ENCODE measurements around the gene RRP36. TPM values are rescaled to one million over a fixed set of nuclear protein-coding genes. Genes with fewer than 3 reads are reported as not detected.
A peak's percentile ranks its signal among the peaks of the same experiment; 100 is the strongest.

Gene RRP36
- total and polyA plus RNA-seq, 2 experiments from 2014 or later = 72.5 to 83.2 TPM

- H3K79me2 ChIP-seq = peaks cover 33% of the 10 kb centered on the region
- H3K4me2 ChIP-seq = no peak overlapping the region
- H3K36me3 ChIP-seq (replicated peaks; ENCODE audit: insufficient read depth, low read depth) = no peaks in the 10 kb centered on the region
- no peak overlapping the region for H2AFZ ChIP-seq
- no peak overlapping the region for H3K4me3 ChIP-seq
- no peaks in the 10 kb centered on the region for H4K20me1 ChIP-seq (ENCODE audit: insufficient read depth, poor library complexity, severe bottlenecking)
- H3K9me2 ChIP-seq (replicated peaks; ENCODE audit: insufficient read depth) = no peaks in the 10 kb centered on the region
- no peak overlapping the region for H3K27ac ChIP-seq
- TF ChIP-seq, protein P1, sequence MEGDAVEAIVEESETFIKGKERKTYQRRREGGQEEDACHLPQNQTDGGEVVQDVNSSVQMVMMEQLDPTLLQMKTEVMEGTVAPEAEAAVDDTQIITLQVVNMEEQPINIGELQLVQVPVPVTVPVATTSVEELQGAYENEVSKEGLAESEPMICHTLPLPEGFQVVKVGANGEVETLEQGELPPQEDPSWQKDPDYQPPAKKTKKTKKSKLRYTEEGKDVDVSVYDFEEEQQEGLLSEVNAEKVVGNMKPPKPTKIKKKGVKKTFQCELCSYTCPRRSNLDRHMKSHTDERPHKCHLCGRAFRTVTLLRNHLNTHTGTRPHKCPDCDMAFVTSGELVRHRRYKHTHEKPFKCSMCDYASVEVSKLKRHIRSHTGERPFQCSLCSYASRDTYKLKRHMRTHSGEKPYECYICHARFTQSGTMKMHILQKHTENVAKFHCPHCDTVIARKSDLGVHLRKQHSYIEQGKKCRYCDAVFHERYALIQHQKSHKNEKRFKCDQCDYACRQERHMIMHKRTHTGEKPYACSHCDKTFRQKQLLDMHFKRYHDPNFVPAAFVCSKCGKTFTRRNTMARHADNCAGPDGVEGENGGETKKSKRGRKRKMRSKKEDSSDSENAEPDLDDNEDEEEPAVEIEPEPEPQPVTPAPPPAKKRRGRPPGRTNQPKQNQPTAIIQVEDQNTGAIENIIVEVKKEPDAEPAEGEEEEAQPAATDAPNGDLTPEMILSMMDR (IDR thresholded peaks at IDR 0.05; ENCODE audit: poor library complexity) = no peak
- no peak for TF ChIP-seq EZH2 (IDR thresholded peaks at IDR 0.05; ENCODE audit: borderline replicate concordance)
- TF ChIP-seq EZH2phosphoT487 (IDR thresholded peaks at IDR 0.05; ENCODE audit: low read depth, severe bottlenecking, unreplicated experiment) = no peak
- no peak for DNase-seq (ENCODE audit: low spot score)
- H3K27me3 ChIP-seq = no peaks in the 10 kb centered on the region
- H3K4me1 ChIP-seq (ENCODE audit: insufficient read depth) = peaks cover 11% of the 10 kb centered on the region
- WGBS (ENCODE audit: low lambda C conversion rate, missing lambda C conversion rate) = 91% methylated on average over 5 of the region's 5 CpGs
- no peaks in the 10 kb centered on the region for H3K9me3 ChIP-seq (ENCODE audit: low read depth)
These were observed 46.4 kb upstream of the RRP36 start for GRCh38 chr6:42974919-42975505.

- Histone ChIP-seq H3K27ac (peak overlapping the region; percentile 97), H3K79me2 (peaks cover 33% of the 10 kb centered on the region), H3K27me3 (no peaks in the 10 kb centered on the region), H2AFZ (peak overlapping the region; percentile 91), H4K20me1 (ENCODE audit: insufficient read depth, poor library complexity, severe bottlenecking) (no peaks in the 10 kb centered on the region), H3K4me1 (ENCODE audit: insufficient read depth) (peaks cover 12% of the 10 kb centered on the region), H3K9me3 (ENCODE audit: low read depth) (no peaks in the 10 kb centered on the region), H3K36me3 (replicated peaks; ENCODE audit: insufficient read depth, low read depth) (no peaks in the 10 kb centered on the region), H3K4me2 (peak overlapping the region; percentile 85), H3K4me3 (peak overlapping the region; percentile 95), H3K9me2 (replicated peaks; ENCODE audit: insufficient read depth) (no peaks in the 10 kb centered on the region)
- peak; percentile 62 for DNase-seq (ENCODE audit: low spot score)
- TF ChIP-seq EZH2phosphoT487 (IDR thresholded peaks at IDR 0.05; ENCODE audit: low read depth, severe bottlenecking, unreplicated experiment) = no peak
- TF ChIP-seq, protein P1 (IDR thresholded peaks at IDR 0.05; ENCODE audit: poor library complexity) = no peak
- TF ChIP-seq EZH2 (IDR thresholded peaks at IDR 0.05; ENCODE audit: borderline replicate concordance) = no peak
- WGBS (ENCODE audit: low lambda C conversion rate, missing lambda C conversion rate) = 1% methylated on average over 24 of the region's 28 CpGs
These were observed 43.0 kb upstream of the RRP36 start for GRCh38 chr6:42978487-42978838.

DNA sequence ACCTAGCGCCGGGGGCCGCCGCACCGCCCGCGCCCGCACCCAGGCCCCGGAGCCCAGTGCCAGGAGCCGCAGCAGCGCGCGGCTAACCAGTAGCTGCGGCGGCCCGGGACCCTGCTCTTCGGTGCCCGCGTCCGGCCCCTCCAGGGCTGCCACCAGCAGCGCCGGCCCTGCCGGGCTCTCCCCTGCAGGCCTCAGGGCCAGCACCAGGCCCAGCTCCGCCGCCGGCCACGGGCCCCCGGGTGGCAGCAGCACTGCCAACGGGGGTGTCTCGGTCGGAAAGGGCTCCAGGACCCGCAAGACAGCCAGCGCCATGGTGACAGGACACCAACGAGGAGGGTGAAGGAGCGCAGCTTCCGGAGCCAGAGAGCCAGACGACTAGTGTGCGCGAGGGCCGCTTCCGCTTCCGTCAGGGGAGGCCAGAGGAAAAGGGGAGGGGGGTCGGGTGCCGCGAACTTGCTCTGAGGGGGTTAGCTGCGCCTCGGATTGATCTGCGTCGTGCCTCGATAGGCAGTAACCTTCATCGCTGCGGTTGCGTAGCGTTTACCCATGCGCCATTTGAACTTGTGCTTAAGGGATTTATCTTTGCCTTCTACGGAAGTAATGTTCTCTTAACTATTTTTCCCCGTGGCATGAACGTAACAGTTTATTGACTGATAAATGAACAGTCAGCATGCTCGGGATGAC, 42.4 kb upstream of the RRP36 start, which contains the start of gene PEX6:
TSS of gene PEX6 (minus strand) at position 343 of the 684 bp plus-strand sequence. CDS start at position 312, 31 bp downstream.
- TF ChIP-seq EZH2phosphoT487 (IDR thresholded peaks at IDR 0.05; ENCODE audit: low read depth, severe bottlenecking, unreplicated experiment) (no peak), EZH2 (IDR thresholded peaks at IDR 0.05; ENCODE audit: borderline replicate concordance) (no peak)
- TF ChIP-seq, protein P1 (IDR thresholded peaks at IDR 0.05; ENCODE audit: poor library complexity) = no peak
- 3% methylated on average over 55 of the region's 59 CpGs for WGBS (ENCODE audit: low lambda C conversion rate, missing lambda C conversion rate)
- Histone ChIP-seq H3K9me3 (ENCODE audit: low read depth) (no peaks in the 10 kb centered on the region), H2AFZ (peak within 1 kb of the TSS; percentile 91), H3K36me3 (replicated peaks; ENCODE audit: insufficient read depth, low read depth) (no peaks in the 10 kb centered on the region), H3K4me2 (peak within 1 kb of the TSS; percentile 85), H3K79me2 (peaks cover 33% of the 10 kb centered on the region), H4K20me1 (ENCODE audit: insufficient read depth, poor library complexity, severe bottlenecking) (no peaks in the 10 kb centered on the region), H3K4me1 (ENCODE audit: insufficient read depth) (peaks cover 15% of the 10 kb centered on the region), H3K27me3 (no peaks in the 10 kb centered on the region), H3K27ac (peak within 1 kb of the TSS; percentile 97), H3K9me2 (replicated peaks; ENCODE audit: insufficient read depth) (no peaks in the 10 kb centered on the region), H3K4me3 (peak within 1 kb of the TSS; percentile 95)
- DNase-seq (ENCODE audit: low spot score) = peak; percentile 94

Data from hepatocyte (in vitro differentiated cells).